K562 (cell line): Measurements from ENCODE around the gene MFF. TPM values are rescaled to one million over a fixed set of nuclear protein-coding genes. Genes with fewer than 3 reads are reported as not detected.

Source experiments
- ATAC-seq: fragments of 200-7000 bp; cut with Tn5 transposase; 3 replicates; pipeline ENCODE4 v1.9.1; 2020; ENCODE audit warnings: moderate library complexity
- BruUV-seq: library from RNA; stranded (reverse); fragments of 400-500 nt; replicated peaks from 2 replicates; lab custom pipeline; 2021; lab: Mats Ljungman, UMichigan
- CTCF ChIA-PET: fragments of 300-600 bp; formaldehyde crosslinking; extraction: SDS; loops from one replicate; lab custom pipeline; 2021; ENCODE audit warnings: low intra/inter-chr PET ratio; lab: Yijun Ruan, JAX
- POLR2A ChIA-PET: fragments of 300-600, 350-650 bp; sonication (Branson Sonifier 250); formaldehyde crosslinking; extraction: SDS; loops from one replicate; lab custom pipeline; 2021; ENCODE audit warnings: antibody characterized with exemption, inconsistent platforms; lab: Yijun Ruan, JAX
- DNase-seq, 4 experiments: peaks; one replicate each; pipeline versions ENCODE4 v3.0.0 to v3.0.0-alpha.2; 2011 to 2018; ENCODE audit warnings: low spot score in 3 of 4, mixed read lengths in 3 of 4; ENCODE audit errors: extremely low read depth in 1 of 4
- FAIRE-seq: peaks from 2 replicates; lab custom pipeline; 2011; peaks lifted over from hg19 to GRCh38; lab: Jason Lieb, UNC
- H2AFZ ChIP-seq: 2 replicates; pipeline ENCODE4 v1.6.0; 2011; ENCODE audit warnings: low read depth, low read length, control low read depth, inconsistent platforms
- H3K27ac ChIP-seq: fragments of 200-600 bp; 3 replicates; pipeline ENCODE4 v1.8.0; 2011; ENCODE audit warnings: low read depth, mild to moderate bottlenecking, control low read depth, inconsistent platforms, low read length, moderate library complexity, mixed read lengths; ENCODE audit errors: extremely low read depth
- H3K27me3 ChIP-seq, 2 experiments: fragments of 300-600 bp in 1 of 2; 2 replicates in 1 of 2; 3 replicates in 1 of 2; pipeline versions ENCODE4 v1.6.0 to v1.8.0; 2011; ENCODE audit warnings: inconsistent platforms in 2 of 2, low read length in 2 of 2, mild to moderate bottlenecking in 1 of 2, mixed read lengths in 1 of 2, moderate library complexity in 1 of 2; ENCODE audit not compliant: control insufficient read depth in 2 of 2, insufficient read depth in 2 of 2
- H3K36me3 ChIP-seq: fragments of 300-600 bp; 3 replicates; pipeline ENCODE4 v1.8.0; 2011; ENCODE audit warnings: mild to moderate bottlenecking, low read length, inconsistent platforms; ENCODE audit not compliant: control insufficient read depth, insufficient read depth
- H3K4me1 ChIP-seq, 2 experiments: fragments of 200-600 bp in 1 of 2; replicated peaks in 1 of 2; 2 replicates in 1 of 2; 3 replicates in 1 of 2; pipeline versions ENCODE4 v1.5.1 to v1.8.0; 2011; ENCODE audit warnings: inconsistent platforms in 2 of 2, low read length in 2 of 2, mild to moderate bottlenecking in 1 of 2, mixed read lengths in 1 of 2, moderate library complexity in 1 of 2; ENCODE audit not compliant: control insufficient read depth in 2 of 2, insufficient read depth in 2 of 2
- H3K4me2 ChIP-seq: 2 replicates; pipeline ENCODE4 v1.6.1; 2011; ENCODE audit warnings: low read length, control low read depth, inconsistent platforms, mixed read lengths; ENCODE audit not compliant: insufficient read depth
- H3K4me3 ChIP-seq: fragments of 200-600 bp; sonication (generic), shearing (Covaris generic); 2 replicates; pipeline ENCODE4 v1.5.1; 2016; ENCODE audit warnings: control low read depth, inconsistent platforms
- H3K79me2 ChIP-seq: fragments of 200-600 bp; 3 replicates; pipeline ENCODE4 v1.8.0; 2011; ENCODE audit warnings: low read length, inconsistent platforms; ENCODE audit not compliant: control insufficient read depth, insufficient read depth
- H3K9ac ChIP-seq, 2 experiments: 2 replicates each; pipeline versions ENCODE4 v1.6.0 to v1.6.1; 2011; ENCODE audit warnings: low read depth in 2 of 2, low read length in 2 of 2, control low read depth in 1 of 2, inconsistent platforms in 1 of 2, mild to moderate bottlenecking in 1 of 2, mixed read lengths in 1 of 2; ENCODE audit not compliant: insufficient read depth in 1 of 2
- H3K9me1 ChIP-seq: one replicate; pipeline ENCODE4 v1.6.0; 2011; ENCODE audit warnings: inconsistent platforms, mild to moderate bottlenecking, low read length, moderate library complexity; ENCODE audit not compliant: control insufficient read depth, insufficient read depth
- H3K9me3 ChIP-seq: replicated peaks from 2 replicates; pipeline ENCODE4 v1.5.1; 2011; ENCODE audit warnings: low read depth, low read length, inconsistent platforms; ENCODE audit not compliant: control insufficient read depth, insufficient read depth
- H4K20me1 ChIP-seq: replicated peaks from 2 replicates; pipeline ENCODE4 v1.6.1; 2011; ENCODE audit warnings: low read length, inconsistent platforms, mixed read lengths; ENCODE audit not compliant: control insufficient read depth, insufficient read depth
- SPI1 ChIP-seq: IDR thresholded peaks from 2 replicates; pipeline ENCODE4 v1.6.1; 2011; ENCODE audit warnings: low read depth, low read length, control low read depth, borderline replicate concordance
- ZKSCAN3 ChIP-seq: fragments of 250-450 bp; sonication (Bioruptor Pico); IDR thresholded peaks from 2 replicates; pipeline ENCODE4 v1.4.0; 2020
- WGBS: fragments of 100-300 bp; shearing (Covaris generic); methylation state at CpG from one replicate; pipeline ENCODE4 v1.1.6; 2016; ENCODE audit warnings: low coverage, mixed read lengths; ENCODE audit not compliant: insufficient coverage; ENCODE audit errors: missing lambda C conversion rate; 5-methylcytosine and 5-hydroxymethylcytosine counted together
- in situ Hi-C: fragments of 300-500 bp; cut with MboI; formaldehyde crosslinking; loops from 4 replicates; pipeline ENCODE4 v1.15.0; 2018; ENCODE audit warnings: inconsistent platforms, mixed read lengths
- intact Hi-C: fragments of 100-400 bp; cut with micrococcal nuclease; formaldehyde crosslinking; loops from 2 replicates; pipeline ENCODE4 v1.14.2; 2022
- polyA plus RNA-seq, 8 experiments: library from polyadenylated mRNA; depleted of rRNA in 4 of 8; stranded (reverse) in 5 of 8; unstranded in 3 of 8; fragments of >200 nt; fragmentation: Nextera tagmentation in 2 of 8; fragmentation: Illumina TruSeq in 1 of 8; extraction: Ambion mirVana in 2 of 8; extraction: Trizol in 1 of 8; gene quantifications; 2 replicates each; pipeline versions ENCODE4 v1.2.1 to v1.2.3, GENCODE V29; 2011 to 2014; ENCODE audit warnings: inconsistent platforms in 1 of 8, missing spikeins in 1 of 8
- total RNA-seq, 7 experiments: library from RNA; depleted of rRNA in 6 of 7; stranded (reverse); fragments of >200 nt in 6 of 7; fragmentation: Illumina TruSeq in 2 of 7; extraction: Trizol in 2 of 7; gene quantifications; 2 replicates each; pipeline versions ENCODE4 v1.2.1 to v1.2.3, GENCODE V29; 2011 to 2021; ENCODE audit warnings: low replicate concordance in 1 of 7
- TF ChIP-seq, protein P1 (sequence below), 2 experiments: fragments of 450-650 bp; IDR thresholded peaks; 2 replicates each; pipeline ENCODE4 v1.6.1; 2018; ENCODE audit warnings: mild to moderate bottlenecking in 2 of 2, low read depth in 1 of 2; ENCODE audit not compliant: partially characterized antibody in 2 of 2
- TF ChIP-seq, protein P2 (sequence below): fragments of 250-450 bp; sonication (Bioruptor Pico); IDR thresholded peaks from 2 replicates; pipeline ENCODE4 v1.4.0; 2020; ENCODE audit warnings: mild to moderate bottlenecking, moderate library complexity

Gene MFF
- total and polyA plus RNA-seq, 9 of the 15 experiments (the other 6 are each of a cell fraction or from before 2014, with no cell fraction given) = 9.4 to 75.4 (median 55.7) TPM

DNA sequence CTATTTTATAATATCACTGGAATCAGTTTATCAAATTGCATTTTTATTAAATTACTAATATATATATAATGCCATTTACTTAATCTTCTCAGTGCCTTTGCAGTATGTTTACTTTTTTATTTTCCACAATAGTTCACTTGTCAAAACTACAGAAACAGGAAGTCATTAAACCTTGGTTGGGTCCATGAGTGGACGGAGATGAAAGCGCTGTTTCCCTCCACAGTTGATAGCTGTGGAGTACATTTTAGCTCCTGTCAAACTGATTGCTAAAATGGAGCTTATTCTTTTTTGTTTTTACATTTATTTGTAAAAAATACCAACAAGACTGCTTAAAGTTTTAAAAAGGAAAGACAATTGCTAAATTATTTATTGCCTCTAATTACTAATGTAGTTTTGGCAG, 19.2 kb downstream of the MFF start:
- in situ Hi-C loops = no loop called here
- ATAC-seq = no peak
- H3K4me1 ChIP-seq = no peaks in the 10 kb centered on the region
- no peak overlapping the region for H2AFZ ChIP-seq
- no peak overlapping the region for H3K27ac ChIP-seq
- peaks cover 42% of the 10 kb centered on the region; the same call in 2 of the 3 replicates for H3K36me3 ChIP-seq
- no peaks in the 10 kb centered on the region for H3K9me3 ChIP-seq
- TF ChIP-seq ZKSCAN3 = no peak
- TF ChIP-seq, protein P1, sequence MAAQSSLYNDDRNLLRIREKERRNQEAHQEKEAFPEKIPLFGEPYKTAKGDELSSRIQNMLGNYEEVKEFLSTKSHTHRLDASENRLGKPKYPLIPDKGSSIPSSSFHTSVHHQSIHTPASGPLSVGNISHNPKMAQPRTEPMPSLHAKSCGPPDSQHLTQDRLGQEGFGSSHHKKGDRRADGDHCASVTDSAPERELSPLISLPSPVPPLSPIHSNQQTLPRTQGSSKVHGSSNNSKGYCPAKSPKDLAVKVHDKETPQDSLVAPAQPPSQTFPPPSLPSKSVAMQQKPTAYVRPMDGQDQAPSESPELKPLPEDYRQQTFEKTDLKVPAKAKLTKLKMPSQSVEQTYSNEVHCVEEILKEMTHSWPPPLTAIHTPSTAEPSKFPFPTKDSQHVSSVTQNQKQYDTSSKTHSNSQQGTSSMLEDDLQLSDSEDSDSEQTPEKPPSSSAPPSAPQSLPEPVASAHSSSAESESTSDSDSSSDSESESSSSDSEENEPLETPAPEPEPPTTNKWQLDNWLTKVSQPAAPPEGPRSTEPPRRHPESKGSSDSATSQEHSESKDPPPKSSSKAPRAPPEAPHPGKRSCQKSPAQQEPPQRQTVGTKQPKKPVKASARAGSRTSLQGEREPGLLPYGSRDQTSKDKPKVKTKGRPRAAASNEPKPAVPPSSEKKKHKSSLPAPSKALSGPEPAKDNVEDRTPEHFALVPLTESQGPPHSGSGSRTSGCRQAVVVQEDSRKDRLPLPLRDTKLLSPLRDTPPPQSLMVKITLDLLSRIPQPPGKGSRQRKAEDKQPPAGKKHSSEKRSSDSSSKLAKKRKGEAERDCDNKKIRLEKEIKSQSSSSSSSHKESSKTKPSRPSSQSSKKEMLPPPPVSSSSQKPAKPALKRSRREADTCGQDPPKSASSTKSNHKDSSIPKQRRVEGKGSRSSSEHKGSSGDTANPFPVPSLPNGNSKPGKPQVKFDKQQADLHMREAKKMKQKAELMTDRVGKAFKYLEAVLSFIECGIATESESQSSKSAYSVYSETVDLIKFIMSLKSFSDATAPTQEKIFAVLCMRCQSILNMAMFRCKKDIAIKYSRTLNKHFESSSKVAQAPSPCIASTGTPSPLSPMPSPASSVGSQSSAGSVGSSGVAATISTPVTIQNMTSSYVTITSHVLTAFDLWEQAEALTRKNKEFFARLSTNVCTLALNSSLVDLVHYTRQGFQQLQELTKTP (IDR thresholded peaks at IDR 0.05; ENCODE audit: low read depth in 1 of 2, partially characterized antibody in 2 of 2) = no peak
- 0 out of 2 replicates have a peak, but pooled peaks have one; percentile 17 for TF ChIP-seq SPI1
- TF ChIP-seq, protein P2, sequence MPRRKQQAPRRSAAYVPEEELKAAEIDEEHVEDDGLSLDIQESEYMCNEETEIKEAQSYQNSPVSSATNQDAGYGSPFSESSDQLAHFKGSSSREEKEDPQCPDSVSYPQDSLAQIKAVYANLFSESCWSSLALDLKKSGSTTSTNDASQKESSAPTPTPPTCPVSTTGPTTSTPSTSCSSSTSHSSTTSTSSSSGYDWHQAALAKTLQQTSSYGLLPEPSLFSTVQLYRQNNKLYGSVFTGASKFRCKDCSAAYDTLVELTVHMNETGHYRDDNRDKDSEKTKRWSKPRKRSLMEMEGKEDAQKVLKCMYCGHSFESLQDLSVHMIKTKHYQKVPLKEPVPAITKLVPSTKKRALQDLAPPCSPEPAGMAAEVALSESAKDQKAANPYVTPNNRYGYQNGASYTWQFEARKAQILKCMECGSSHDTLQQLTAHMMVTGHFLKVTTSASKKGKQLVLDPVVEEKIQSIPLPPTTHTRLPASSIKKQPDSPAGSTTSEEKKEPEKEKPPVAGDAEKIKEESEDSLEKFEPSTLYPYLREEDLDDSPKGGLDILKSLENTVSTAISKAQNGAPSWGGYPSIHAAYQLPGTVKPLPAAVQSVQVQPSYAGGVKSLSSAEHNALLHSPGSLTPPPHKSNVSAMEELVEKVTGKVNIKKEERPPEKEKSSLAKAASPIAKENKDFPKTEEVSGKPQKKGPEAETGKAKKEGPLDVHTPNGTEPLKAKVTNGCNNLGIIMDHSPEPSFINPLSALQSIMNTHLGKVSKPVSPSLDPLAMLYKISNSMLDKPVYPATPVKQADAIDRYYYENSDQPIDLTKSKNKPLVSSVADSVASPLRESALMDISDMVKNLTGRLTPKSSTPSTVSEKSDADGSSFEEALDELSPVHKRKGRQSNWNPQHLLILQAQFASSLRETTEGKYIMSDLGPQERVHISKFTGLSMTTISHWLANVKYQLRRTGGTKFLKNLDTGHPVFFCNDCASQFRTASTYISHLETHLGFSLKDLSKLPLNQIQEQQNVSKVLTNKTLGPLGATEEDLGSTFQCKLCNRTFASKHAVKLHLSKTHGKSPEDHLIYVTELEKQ = no peak
- TF ChIP-seq, all 486 proteins: peak for 1
- H4K20me1 ChIP-seq = no peaks in the 10 kb centered on the region
- ChIA-PET CTCF (no interaction called here), POLR2A (no interaction called here)
- FAIRE-seq (no peak), DNase-seq (no peak)
- 73% methylated on average over 2 of the region's 2 CpGs for WGBS
- no TSS peak for BruUV-seq
- no peak overlapping the region for H3K4me3 ChIP-seq
- no peak overlapping the region for H3K4me2 ChIP-seq
- no peaks in the 10 kb centered on the region for H3K79me2 ChIP-seq
- H3K27me3 ChIP-seq = no peaks in the 10 kb centered on the region
- intact Hi-C loops = no loop called here
- H3K9me1 ChIP-seq = no peaks in the 10 kb centered on the region
- H3K9ac ChIP-seq = no peak overlapping the region
